Right renal cortex interstitium (tissue), 3 donors: ENCODE results near the gene SPECC1. TPM values are rescaled to one million over a fixed set of nuclear protein-coding genes. Genes with fewer than 3 reads are reported as not detected.
"Not testable (repeated sequence)": the region's sequence is repeated elsewhere in the genome, so short reads cannot be mapped to it uniquely, and the experiment has no call there.

ENCODE experiments used
- DNase-seq, 3 donors: peaks; one replicate each; pipeline ENCODE4 v3.0.0-alpha.2; 2013; ENCODE audit warnings: low read depth in 3 of 3, low spot score in 2 of 3
- polyA plus RNA-seq, 3 donors: library from polyadenylated mRNA; unstranded; fragments of 120-200 nt; gene quantifications; one replicate each; pipeline ENCODE4 v1.2.1, GENCODE V29; 2013; ENCODE audit not compliant: insufficient read length in 3 of 3

Gene SPECC1
- polyA plus RNA-seq, 3 donors = 12.1 to 14.6 (median 14.2) TPM

DNA sequence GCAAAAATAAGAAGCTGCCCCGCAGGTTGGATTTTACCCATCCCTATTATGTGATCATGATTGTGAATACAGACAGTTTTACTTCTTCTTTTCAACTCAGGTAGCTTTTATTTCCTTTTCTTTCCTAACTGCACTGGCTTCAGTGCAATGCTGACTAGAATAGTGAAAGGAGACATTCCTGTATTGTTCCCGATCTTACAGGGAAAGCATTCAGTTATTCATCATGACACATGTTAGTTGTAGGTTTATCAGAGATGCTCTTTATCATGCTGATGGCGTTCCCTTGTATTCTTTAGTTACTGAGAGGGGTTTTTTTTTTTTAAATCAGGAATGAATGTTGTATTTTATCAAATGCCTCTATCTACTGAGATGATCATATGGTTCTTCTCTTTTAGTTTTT lies 343.4 kb downstream of the SPECC1 start:
- DNase-seq = not testable (repeated sequence)

GRCh38 chr17:20363846-20364245 lies 354.7 kb downstream of the SPECC1 start:
- not testable (repeated sequence) for DNase-seq

Other genes with a start within 250 kb of the SPECC1 start
- 10 to 100 TPM; 29.7 to 34.1 (median 33.3) TPM for gene ULK2, start 141.4 kb upstream of the SPECC1 start, polyA plus RNA-seq
- 10 to 100 TPM; 28.1 to 31.5 (median 28.8) TPM for gene AKAP10, start 31.5 kb upstream of the SPECC1 start, polyA plus RNA-seq